Nephron progenitor cell (in vitro differentiated cells): ENCODE results near the gene KIF7.

ENCODE experiments used
- DNase-seq: peaks from one replicate; pipeline ENCODE4 v3.0.0; 2021
- H3K27ac Mint-ChIP-seq: 2 replicates; pipeline ENCODE4 v1.8.0; 2021; ENCODE audit warnings: mild to moderate bottlenecking, moderate library complexity, mixed read lengths
- H3K27me3 Mint-ChIP-seq: 2 replicates; pipeline ENCODE4 v1.8.0; 2021; ENCODE audit warnings: mild to moderate bottlenecking, low read depth, mixed read lengths; ENCODE audit not compliant: poor library complexity
- H3K36me3 Mint-ChIP-seq: 2 replicates; pipeline ENCODE4 v1.8.0; 2021; ENCODE audit warnings: low read depth, mixed read lengths
- H3K4me1 Mint-ChIP-seq: 2 replicates; pipeline ENCODE4 v1.8.0; 2021; ENCODE audit warnings: mixed read lengths
- H3K4me3 Mint-ChIP-seq: 2 replicates; pipeline ENCODE4 v1.8.0; 2021; ENCODE audit warnings: mild to moderate bottlenecking, moderate library complexity, mixed read lengths
- H3K9me3 Mint-ChIP-seq: 2 replicates; pipeline ENCODE4 v1.8.0; 2021; ENCODE audit warnings: mild to moderate bottlenecking, moderate library complexity, mixed read lengths
- CTCF ChIP-seq: fragments of 200-600 bp; sonication (generic); IDR thresholded peaks from 2 replicates; pipeline ENCODE4 v1.5.0; 2021; ENCODE audit warnings: antibody characterized with exemption

KIF7 gene

GRCh38 chr15:89640245-89640644 lies 15.0 kb downstream of the KIF7 start:
- Mint-ChIP-seq H3K27me3 (peaks cover 3% of the 10 kb centered on the region), H3K4me1 (no peaks in the 10 kb centered on the region), H3K27ac (no peak overlapping the region), H3K4me3 (no peak overlapping the region), H3K36me3 (peaks cover 61% of the 10 kb centered on the region), H3K9me3 (peaks cover 20% of the 10 kb centered on the region)
- DNase-seq = no peak
- TF ChIP-seq CTCF = no peak

GRCh38 chr15:89633585-89633984 lies 21.7 kb downstream of the KIF7 start:
- no peak overlapping the region for H3K4me3 Mint-ChIP-seq
- no peaks in the 10 kb centered on the region for H3K4me1 Mint-ChIP-seq
- peaks cover 3% of the 10 kb centered on the region for H3K27me3 Mint-ChIP-seq
- H3K9me3 Mint-ChIP-seq = peaks cover 41% of the 10 kb centered on the region
- peaks cover 69% of the 10 kb centered on the region for H3K36me3 Mint-ChIP-seq
- no peak for DNase-seq
- no peak overlapping the region for H3K27ac Mint-ChIP-seq
- no peak for TF ChIP-seq CTCF

DNA sequence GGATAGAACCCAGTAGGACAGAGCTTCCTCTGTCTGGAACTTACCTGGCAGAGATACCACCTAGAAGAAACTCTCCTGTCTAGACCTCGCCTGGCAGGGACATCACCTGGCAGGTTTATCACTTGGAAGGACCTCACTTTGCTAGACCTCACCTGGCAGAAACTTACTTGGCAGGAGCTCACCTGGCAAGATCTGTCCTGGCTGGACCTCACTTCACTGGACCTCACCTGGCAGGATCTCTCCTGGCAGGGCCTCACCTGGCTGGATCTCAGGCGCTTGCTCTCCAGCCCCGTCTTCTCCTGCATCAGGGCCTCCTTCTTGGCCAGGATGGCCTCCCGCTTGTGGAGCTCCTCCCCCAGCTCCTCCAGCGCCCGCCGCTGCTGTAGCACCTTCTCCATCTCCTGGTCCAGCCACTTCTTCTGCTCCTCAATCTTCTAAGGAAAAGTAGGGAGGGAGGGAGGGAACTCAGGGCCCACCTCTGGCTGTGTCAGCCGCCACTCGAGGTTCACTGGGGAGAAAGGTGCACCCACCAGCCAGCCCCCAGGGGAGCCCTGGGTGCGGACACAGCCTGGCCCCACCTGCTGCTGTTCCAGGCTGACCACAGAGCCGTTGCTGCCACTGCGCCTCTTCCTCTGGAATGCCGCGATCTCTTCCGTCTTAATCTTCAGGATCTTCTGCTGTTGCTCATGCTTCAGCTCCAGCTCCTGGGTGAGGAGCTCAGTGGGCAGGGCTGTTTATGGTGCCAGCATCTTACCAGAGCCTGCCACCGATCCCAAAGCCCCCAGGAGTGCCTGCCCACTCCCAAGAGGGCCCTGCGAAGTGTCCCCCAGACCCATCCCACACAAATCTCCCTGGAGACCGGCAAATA lies 22.5 kb downstream of the KIF7 start:
- Mint-ChIP-seq H3K36me3 (peaks cover 72% of the 10 kb centered on the region), H3K4me1 (no peaks in the 10 kb centered on the region), H3K9me3 (peaks cover 41% of the 10 kb centered on the region), H3K27me3 (peaks cover 3% of the 10 kb centered on the region), H3K27ac (peak overlapping the region; percentile 29), H3K4me3 (no peak overlapping the region)
- no peak for TF ChIP-seq CTCF
- no peak for DNase-seq

- Mint-ChIP-seq H3K4me1 (no peaks in the 10 kb centered on the region), H3K27me3 (peaks cover 3% of the 10 kb centered on the region), H3K27ac (peak overlapping the region; percentile 53), H3K4me3 (no peak overlapping the region), H3K36me3 (peaks cover 80% of the 10 kb centered on the region), H3K9me3 (peaks cover 38% of the 10 kb centered on the region)
- TF ChIP-seq CTCF = no peak
- DNase-seq = no peak
These were observed 23.4 kb downstream of the KIF7 start for GRCh38 chr15:89631902-89632264.

- no peak for DNase-seq
- H3K9me3 Mint-ChIP-seq = peaks cover 38% of the 10 kb centered on the region
- no peak for TF ChIP-seq CTCF
- no peak overlapping the region for H3K4me3 Mint-ChIP-seq
- H3K4me1 Mint-ChIP-seq = no peaks in the 10 kb centered on the region
- H3K36me3 Mint-ChIP-seq = peaks cover 86% of the 10 kb centered on the region
- H3K27me3 Mint-ChIP-seq = peaks cover 3% of the 10 kb centered on the region
- peak overlapping the region; percentile 92 for H3K27ac Mint-ChIP-seq
These were observed 24.0 kb downstream of the KIF7 start for GRCh38 chr15:89630974-89631901.
